Liver (tissue), 9 donors: Measurements from ENCODE around the gene TAS2R8. TPM values are rescaled to one million over a fixed set of nuclear protein-coding genes. Genes with fewer than 3 reads are reported as not detected.

ENCODE experiments used
- DNase-seq: peaks from one replicate; pipeline ENCODE4 v3.0.0-alpha.2; 2017; ENCODE audit warnings: low spot score
- H3K27ac ChIP-seq, 2 donors: one replicate each; pipeline ENCODE4 v1.7.0; 2013; ENCODE audit warnings: inconsistent platforms in 2 of 2, low read length in 2 of 2, control low read depth in 1 of 2, low read depth in 1 of 2, mild to moderate bottlenecking in 1 of 2
- H3K27me3 ChIP-seq, 4 donors: one replicate each; pipeline versions ENCODE4 v1.6.1 to v1.7.0; 2013; ENCODE audit warnings: low read length in 3 of 4, inconsistent platforms in 1 of 4, mild to moderate bottlenecking in 1 of 4, moderate library complexity in 1 of 4; ENCODE audit not compliant: control insufficient read depth in 4 of 4, insufficient read depth in 4 of 4
- H3K36me3 ChIP-seq, 4 donors: one replicate each; pipeline versions ENCODE4 v1.6.1 to v1.7.0; 2013; ENCODE audit warnings: low read length in 3 of 4, mild to moderate bottlenecking in 3 of 4, low read depth in 1 of 4, moderate library complexity in 1 of 4; ENCODE audit not compliant: control insufficient read depth in 4 of 4, insufficient read depth in 3 of 4
- H3K4me1 ChIP-seq, 4 donors: one replicate each; pipeline versions ENCODE4 v1.6.1 to v1.7.0; 2013; ENCODE audit warnings: low read length in 3 of 4, mild to moderate bottlenecking in 3 of 4, moderate library complexity in 1 of 4; ENCODE audit not compliant: control insufficient read depth in 4 of 4, insufficient read depth in 4 of 4
- H3K4me3 ChIP-seq, 3 donors: one replicate each; pipeline versions ENCODE4 v1.6.1 to v1.7.0; 2013; ENCODE audit warnings: low read length in 3 of 3, control low read depth in 1 of 3, low read depth in 1 of 3, mild to moderate bottlenecking in 1 of 3
- H3K9ac ChIP-seq, 2 donors: one replicate each; pipeline ENCODE4 v1.7.0; 2013; ENCODE audit warnings: low read length in 2 of 2, mild to moderate bottlenecking in 2 of 2, moderate library complexity in 2 of 2, control low read depth in 1 of 2, low read depth in 1 of 2
- H3K9me3 ChIP-seq, 4 donors: one replicate each; pipeline versions ENCODE4 v1.6.1 to v1.7.0; 2013; ENCODE audit warnings: low read length in 3 of 4; ENCODE audit not compliant: control insufficient read depth in 4 of 4
- EGR1 ChIP-seq, 2 donors: IDR thresholded peaks; 2 replicates each; pipeline ENCODE4 v1.6.1; 2016 to 2018; ENCODE audit warnings: antibody characterized with exemption in 2 of 2, low read depth in 2 of 2
- FOXA1 ChIP-seq: IDR thresholded peaks from 2 replicates; pipeline ENCODE4 v1.6.1; 2016; ENCODE audit warnings: antibody characterized with exemption
- FOXA2 ChIP-seq: IDR thresholded peaks from 2 replicates; pipeline ENCODE4 v1.6.1; 2016; ENCODE audit warnings: antibody characterized with exemption
- GABPA ChIP-seq, 2 donors: IDR thresholded peaks in 1 of 2; conservative IDR thresholded peaks in 1 of 2; 2 replicates each; pipeline ENCODE4 v1.6.1; 2016; ENCODE audit warnings: antibody characterized with exemption in 2 of 2, mild to moderate bottlenecking in 1 of 2, moderate library complexity in 1 of 2
- HNF4A ChIP-seq, 2 donors: conservative IDR thresholded peaks; 2 replicates each; pipeline ENCODE4 v1.6.1; 2016; ENCODE audit warnings: antibody characterized with exemption in 2 of 2, mild to moderate bottlenecking in 2 of 2
- HNF4G ChIP-seq: IDR thresholded peaks from 2 replicates; pipeline ENCODE4 v1.6.1; 2016; ENCODE audit warnings: antibody characterized with exemption
- JUND ChIP-seq, 2 donors: IDR thresholded peaks; 2 replicates each; pipeline ENCODE4 v1.6.1; 2016; ENCODE audit warnings: antibody characterized with exemption in 2 of 2
- NR2F2 ChIP-seq: IDR thresholded peaks from 2 replicates; pipeline ENCODE4 v1.6.1; 2016; ENCODE audit warnings: antibody characterized with exemption
- RAD21 ChIP-seq, 2 donors: IDR thresholded peaks; 2 replicates each; pipeline ENCODE4 v1.6.1; 2016; ENCODE audit warnings: antibody characterized with exemption in 2 of 2, mild to moderate bottlenecking in 2 of 2
- REST ChIP-seq: IDR thresholded peaks from 2 replicates; pipeline ENCODE4 v1.6.1; 2016; ENCODE audit warnings: antibody characterized with exemption, mild to moderate bottlenecking
- RXRA ChIP-seq, 2 donors: IDR thresholded peaks; 2 replicates each; pipeline ENCODE4 v1.6.1; 2017 to 2018; ENCODE audit warnings: antibody characterized with exemption in 2 of 2, mild to moderate bottlenecking in 1 of 2
- SP1 ChIP-seq: IDR thresholded peaks from 2 replicates; pipeline ENCODE4 v1.6.1; 2018; ENCODE audit warnings: antibody characterized with exemption, mild to moderate bottlenecking
- TAF1 ChIP-seq: conservative IDR thresholded peaks from 2 replicates; pipeline ENCODE4 v1.6.1; 2016; ENCODE audit warnings: antibody characterized with exemption, mild to moderate bottlenecking
- YY1 ChIP-seq: IDR thresholded peaks from 2 replicates; pipeline ENCODE4 v1.6.1; 2016; ENCODE audit warnings: antibody characterized with exemption, mild to moderate bottlenecking
- WGBS: extraction: QIAGEN DNeasy Blood & Tissue Kit; methylation state at CpG from one replicate; pipeline ENCODE4 v1.1.7; 2013; 5-methylcytosine and 5-hydroxymethylcytosine counted together
- polyA plus RNA-seq, 2 donors: library from polyadenylated mRNA; stranded (reverse) in 1 of 2; unstranded in 1 of 2; fragments of 200-250 nt in 1 of 2; fragments of >200 nt in 1 of 2; fragmentation: Nextera tagmentation in 1 of 2; extraction: Ambion mirVana in 1 of 2; gene quantifications; one replicate each; pipeline versions ENCODE4 v1.2.1 to v1.2.3, GENCODE V29; 2013 to 2015
- total RNA-seq, 2 donors: library from RNA; depleted of rRNA; stranded (reverse); fragments of >200 nt; gene quantifications; one replicate each; pipeline ENCODE4 v1.2.3, GENCODE V29; 2014
- TF ChIP-seq, protein P1 (sequence below): IDR thresholded peaks from 2 replicates; pipeline ENCODE4 v1.6.1; 2016; ENCODE audit warnings: antibody characterized with exemption
- TF ChIP-seq, protein P2 (sequence below): fragments of 150-350 bp; IDR thresholded peaks from 2 replicates; pipeline ENCODE4 v1.5.1; 2017; ENCODE audit warnings: improper control_type of control experiment, low read depth, low read length; ENCODE audit not compliant: missing input control
- TF ChIP-seq, protein P3 (sequence below): IDR thresholded peaks from 2 replicates; pipeline ENCODE4 v1.6.1; 2016; ENCODE audit warnings: antibody characterized with exemption
- TF ChIP-seq, protein P4 (sequence below): IDR thresholded peaks from 2 replicates; pipeline ENCODE4 v1.6.1; 2016; ENCODE audit warnings: antibody characterized with exemption
- donor health status: healthy.
- donor health status: healthy.
- donor health status: healthy.
- donor health status: healthy.
- donor health status: healthy.

The TAS2R8 gene
- total and polyA plus RNA-seq, 4 donors: 0.25 TPM; not detected in 3

- Histone ChIP-seq H3K36me3 (no peaks in the 10 kb centered on the region), H3K9ac (no peak overlapping the region), H3K4me3 (no peak overlapping the region), H3K27me3 (no peaks in the 10 kb centered on the region), H3K27ac (no peak overlapping the region), H3K9me3 (no peaks in the 10 kb centered on the region), H3K4me1 (no peaks in the 10 kb centered on the region)
- DNase-seq: no peak
- no peak for TF ChIP-seq HNF4G
- TF ChIP-seq FOXA2: no peak
- TF ChIP-seq, protein P1, sequence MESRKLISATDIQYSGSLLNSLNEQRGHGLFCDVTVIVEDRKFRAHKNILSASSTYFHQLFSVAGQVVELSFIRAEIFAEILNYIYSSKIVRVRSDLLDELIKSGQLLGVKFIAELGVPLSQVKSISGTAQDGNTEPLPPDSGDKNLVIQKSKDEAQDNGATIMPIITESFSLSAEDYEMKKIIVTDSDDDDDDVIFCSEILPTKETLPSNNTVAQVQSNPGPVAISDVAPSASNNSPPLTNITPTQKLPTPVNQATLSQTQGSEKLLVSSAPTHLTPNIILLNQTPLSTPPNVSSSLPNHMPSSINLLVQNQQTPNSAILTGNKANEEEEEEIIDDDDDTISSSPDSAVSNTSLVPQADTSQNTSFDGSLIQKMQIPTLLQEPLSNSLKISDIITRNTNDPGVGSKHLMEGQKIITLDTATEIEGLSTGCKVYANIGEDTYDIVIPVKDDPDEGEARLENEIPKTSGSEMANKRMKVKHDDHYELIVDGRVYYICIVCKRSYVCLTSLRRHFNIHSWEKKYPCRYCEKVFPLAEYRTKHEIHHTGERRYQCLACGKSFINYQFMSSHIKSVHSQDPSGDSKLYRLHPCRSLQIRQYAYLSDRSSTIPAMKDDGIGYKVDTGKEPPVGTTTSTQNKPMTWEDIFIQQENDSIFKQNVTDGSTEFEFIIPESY: no peak
- TF ChIP-seq, protein P2, sequence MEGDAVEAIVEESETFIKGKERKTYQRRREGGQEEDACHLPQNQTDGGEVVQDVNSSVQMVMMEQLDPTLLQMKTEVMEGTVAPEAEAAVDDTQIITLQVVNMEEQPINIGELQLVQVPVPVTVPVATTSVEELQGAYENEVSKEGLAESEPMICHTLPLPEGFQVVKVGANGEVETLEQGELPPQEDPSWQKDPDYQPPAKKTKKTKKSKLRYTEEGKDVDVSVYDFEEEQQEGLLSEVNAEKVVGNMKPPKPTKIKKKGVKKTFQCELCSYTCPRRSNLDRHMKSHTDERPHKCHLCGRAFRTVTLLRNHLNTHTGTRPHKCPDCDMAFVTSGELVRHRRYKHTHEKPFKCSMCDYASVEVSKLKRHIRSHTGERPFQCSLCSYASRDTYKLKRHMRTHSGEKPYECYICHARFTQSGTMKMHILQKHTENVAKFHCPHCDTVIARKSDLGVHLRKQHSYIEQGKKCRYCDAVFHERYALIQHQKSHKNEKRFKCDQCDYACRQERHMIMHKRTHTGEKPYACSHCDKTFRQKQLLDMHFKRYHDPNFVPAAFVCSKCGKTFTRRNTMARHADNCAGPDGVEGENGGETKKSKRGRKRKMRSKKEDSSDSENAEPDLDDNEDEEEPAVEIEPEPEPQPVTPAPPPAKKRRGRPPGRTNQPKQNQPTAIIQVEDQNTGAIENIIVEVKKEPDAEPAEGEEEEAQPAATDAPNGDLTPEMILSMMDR: no peak
- TF ChIP-seq TAF1: no peak
- TF ChIP-seq RAD21 (IDR thresholded peaks at IDR 0.05): no peak
- TF ChIP-seq, protein P3, sequence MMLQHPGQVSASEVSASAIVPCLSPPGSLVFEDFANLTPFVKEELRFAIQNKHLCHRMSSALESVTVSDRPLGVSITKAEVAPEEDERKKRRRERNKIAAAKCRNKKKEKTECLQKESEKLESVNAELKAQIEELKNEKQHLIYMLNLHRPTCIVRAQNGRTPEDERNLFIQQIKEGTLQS: no peak
- no peak for TF ChIP-seq GABPA (IDR thresholded peaks at IDR 0.05 in 1 of 2, conservative IDR thresholded peaks at IDR 0.05 in 1 of 2)
- TF ChIP-seq, protein P4, sequence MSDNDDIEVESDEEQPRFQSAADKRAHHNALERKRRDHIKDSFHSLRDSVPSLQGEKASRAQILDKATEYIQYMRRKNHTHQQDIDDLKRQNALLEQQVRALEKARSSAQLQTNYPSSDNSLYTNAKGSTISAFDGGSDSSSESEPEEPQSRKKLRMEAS: no peak
- no peak for TF ChIP-seq RXRA (IDR thresholded peaks at IDR 0.05)
- no peak for TF ChIP-seq YY1
- no peak for TF ChIP-seq SP1
- no peak for TF ChIP-seq FOXA1
- TF ChIP-seq HNF4A (conservative IDR thresholded peaks at IDR 0.05): no peak
- TF ChIP-seq REST: no peak
- no peak for TF ChIP-seq NR2F2
- TF ChIP-seq JUND (IDR thresholded peaks at IDR 0.05): no peak
- TF ChIP-seq EGR1 (IDR thresholded peaks at IDR 0.05; ENCODE audit: low read depth in 2 of 2): no peak
- WGBS: 81% methylated on average over 3 of the region's 3 CpGs
These were observed 4.9 kb upstream of the TAS2R8 start for GRCh38 chr12:10811883-10812536.
